WTC11 (cell line): ENCODE results near the gene CLEC4E. TPM values are rescaled to one million over a fixed set of nuclear protein-coding genes. Genes with fewer than 3 reads are reported as not detected.

Experiments used
- ATAC-seq: fragments of 200-7000 bp; cut with Tn5 transposase; 2 replicates; pipeline ENCODE4 v1.10.0; 2021; ENCODE audit warnings: mild to moderate bottlenecking, moderate library complexity
- CTCF ChIA-PET: fragments of 300-600 bp; sonication (Branson Sonifier 250); formaldehyde crosslinking; loops from one replicate; lab custom pipeline; 2021; ENCODE audit warnings: antibody characterized with exemption; lab: Charles Lee
- POLR2A ChIA-PET: fragments of 350-600 bp; sonication (Branson Sonifier 250); formaldehyde crosslinking; loops from one replicate; lab custom pipeline; 2021; ENCODE audit warnings: antibody characterized with exemption; lab: Charles Lee
- DNase-seq: peaks from one replicate; pipeline ENCODE4 v3.0.0; 2021; ENCODE audit warnings: low spot score
- H3K27ac Mint-ChIP-seq: 2 replicates; pipeline ENCODE4 v1.8.0; 2021; ENCODE audit warnings: mixed read lengths
- H3K27me3 Mint-ChIP-seq: 2 replicates; pipeline ENCODE4 v1.8.0; 2021; ENCODE audit warnings: low read depth, mild to moderate bottlenecking, moderate library complexity, mixed read lengths
- H3K36me3 Mint-ChIP-seq: 2 replicates; pipeline ENCODE4 v1.8.0; 2021; ENCODE audit warnings: mixed read lengths
- H3K4me1 Mint-ChIP-seq: 2 replicates; pipeline ENCODE4 v1.8.0; 2022; ENCODE audit warnings: mixed read lengths
- H3K4me3 Mint-ChIP-seq: 2 replicates; pipeline ENCODE4 v1.8.0; 2021; ENCODE audit warnings: mild to moderate bottlenecking, moderate library complexity, mixed read lengths
- H3K9me3 Mint-ChIP-seq: 2 replicates; pipeline ENCODE4 v1.8.0; 2021; ENCODE audit warnings: mixed read lengths
- AR ChIP-seq: fragments of 250-450 bp; sonication (Bioruptor Pico); IDR thresholded peaks from 2 replicates; pipeline ENCODE4 v1.9.0; 2021; ENCODE audit warnings: mild to moderate bottlenecking
- ATF2 ChIP-seq: sonication (generic); formaldehyde crosslinking; IDR thresholded peaks from 2 replicates; pipeline ENCODE4 v1.8.1; 2022; ENCODE audit warnings: low read depth, missing genetic modification reagents, borderline replicate concordance
- ATF6 ChIP-seq: sonication (generic); formaldehyde crosslinking; IDR thresholded peaks from 2 replicates; pipeline ENCODE4 v1.8.1; 2023; ENCODE audit warnings: mild to moderate bottlenecking, missing genetic modification reagents
- CDX4 ChIP-seq: fragments of 250-450 bp; sonication (Bioruptor Pico); IDR thresholded peaks from 2 replicates; pipeline ENCODE4 v1.9.0; 2021; ENCODE audit warnings: moderate library complexity, mild to moderate bottlenecking, inconsistent platforms, borderline replicate concordance
- E2F1 ChIP-seq: sonication (generic); formaldehyde crosslinking; IDR thresholded peaks from 2 replicates; pipeline ENCODE4 v1.8.0; 2022; ENCODE audit warnings: mild to moderate bottlenecking, missing genetic modification reagents
- GABPB1 ChIP-seq: sonication (generic); formaldehyde crosslinking; IDR thresholded peaks from 2 replicates; pipeline ENCODE4 v1.8.1; 2023; ENCODE audit warnings: mild to moderate bottlenecking, missing genetic modification reagents
- GRHL2 ChIP-seq: fragments of 250-450 bp; sonication (Bioruptor Pico); IDR thresholded peaks from 2 replicates; pipeline ENCODE4 v1.8.0; 2022; ENCODE audit warnings: mild to moderate bottlenecking, moderate library complexity; ENCODE audit not compliant: insufficient replicate concordance, severe bottlenecking
- GTF2I ChIP-seq: fragments of 250-450 bp; sonication (Bioruptor Pico); conservative IDR thresholded peaks from 2 replicates; pipeline ENCODE4 v1.4.0; 2021; ENCODE audit warnings: mild to moderate bottlenecking
- KAT7 ChIP-seq: sonication (generic); formaldehyde crosslinking; IDR thresholded peaks from 2 replicates; pipeline ENCODE4 v1.8.1; 2023; ENCODE audit warnings: missing genetic modification reagents, mild to moderate bottlenecking, borderline replicate concordance
- NFATC4 ChIP-seq: fragments of 250-450 bp; sonication (Bioruptor Pico); IDR thresholded peaks from 2 replicates; pipeline ENCODE4 v1.9.0; 2021; ENCODE audit warnings: mild to moderate bottlenecking
- PRDM15 ChIP-seq: sonication (generic); formaldehyde crosslinking; IDR thresholded peaks from 2 replicates; pipeline ENCODE4 v1.8.0; 2022; ENCODE audit warnings: missing genetic modification reagents
- PRRX2 ChIP-seq: fragments of 250-450 bp; sonication (Bioruptor Pico); IDR thresholded peaks from 2 replicates; pipeline ENCODE4 v1.8.0; 2021; ENCODE audit warnings: mild to moderate bottlenecking
- SMAD3 ChIP-seq: sonication (generic); formaldehyde crosslinking; IDR thresholded peaks from 2 replicates; pipeline ENCODE4 v1.8.0; 2022; ENCODE audit warnings: missing genetic modification reagents, mild to moderate bottlenecking, borderline replicate concordance
- SOX15 ChIP-seq: fragments of 250-450 bp; sonication (Bioruptor Pico); IDR thresholded peaks from 2 replicates; pipeline ENCODE4 v1.9.0; 2021; ENCODE audit warnings: mild to moderate bottlenecking
- STAT6 ChIP-seq: sonication (generic); formaldehyde crosslinking; conservative IDR thresholded peaks from 2 replicates; pipeline ENCODE4 v1.8.1; 2023; ENCODE audit warnings: mild to moderate bottlenecking, low read depth, missing genetic modification reagents, moderate library complexity
- ZBTB43 ChIP-seq: sonication (generic); formaldehyde crosslinking; IDR thresholded peaks from 2 replicates; pipeline ENCODE4 v1.8.1; 2023; ENCODE audit warnings: mild to moderate bottlenecking, missing genetic modification reagents
- ZMAT4 ChIP-seq: fragments of 250-450 bp; sonication (Bioruptor Pico); IDR thresholded peaks from 2 replicates; pipeline ENCODE4 v1.9.0; 2021; ENCODE audit warnings: mild to moderate bottlenecking
- ZNF121 ChIP-seq: sonication (generic); formaldehyde crosslinking; IDR thresholded peaks from 2 replicates; pipeline ENCODE4 v1.8.0; 2023; ENCODE audit warnings: missing genetic modification reagents
- total RNA-seq: library from RNA; stranded (reverse); gene quantifications from 3 replicates; pipeline ENCODE4 v1.2.3, GENCODE V29; 2021

Gene CLEC4E
- total RNA-seq, 1 experiment from 2014 or later: not detected

GRCh38 chr12:8507596-8507995 lies 33.1 kb downstream of the CLEC4E start:
- CTCF ChIA-PET: interaction anchor here (1.2 kb wide), 1 partner anchor 37 kb away, joined by 6 read pairs; no protein-coding TSS in a partner anchor
- Mint-ChIP-seq H3K27ac (no peak overlapping the region), H3K9me3 (peaks cover 3% of the 10 kb centered on the region; the same call in 1 of the 2 replicates), H3K27me3 (no peaks in the 10 kb centered on the region; the same call in 1 of the 2 replicates), H3K4me1 (peaks cover 21% of the 10 kb centered on the region), H3K36me3 (no peaks in the 10 kb centered on the region), H3K4me3 (no peak overlapping the region)
- DNase-seq (no peak), ATAC-seq (no peak)
- TF ChIP-seq GRHL2 (CRISPR knock-in tag) (no peak), CDX4 (CRISPR knock-in tag) (no peak), ZMAT4 (CRISPR knock-in tag) (no peak)
- POLR2A ChIA-PET: no interaction called here

- no peaks in the 10 kb centered on the region for H3K36me3 Mint-ChIP-seq
- DNase-seq (no peak), ATAC-seq (no peak)
- no peaks in the 10 kb centered on the region; the same call in 1 of the 2 replicates for H3K27me3 Mint-ChIP-seq
- peaks cover 3% of the 10 kb centered on the region; the same call in 1 of the 2 replicates for H3K9me3 Mint-ChIP-seq
- H3K4me1 Mint-ChIP-seq: peaks cover 23% of the 10 kb centered on the region
- no peak overlapping the region for H3K27ac Mint-ChIP-seq
- ChIA-PET POLR2A (no interaction called here), CTCF (no interaction called here)
- no peak overlapping the region for H3K4me3 Mint-ChIP-seq
- no peak for TF ChIP-seq ATF2 (CRISPR knock-in tag)
- no peak for TF ChIP-seq KAT7 (CRISPR knock-in tag)
- no peak for TF ChIP-seq GTF2I
- no peak for TF ChIP-seq SOX15 (CRISPR knock-in tag)
- TF ChIP-seq ZBTB43 (CRISPR knock-in tag): no peak
- no peak for TF ChIP-seq STAT6 (CRISPR knock-in tag)
- no peak for TF ChIP-seq ZNF121 (CRISPR knock-in tag)
- TF ChIP-seq SMAD3 (CRISPR knock-in tag): no peak
- no peak for TF ChIP-seq PRRX2 (CRISPR knock-in tag)
- no peak for TF ChIP-seq AR (CRISPR knock-in tag)
- no peak for TF ChIP-seq E2F1 (CRISPR knock-in tag)
- TF ChIP-seq ATF6 (CRISPR knock-in tag): no peak
- no peak for TF ChIP-seq GRHL2 (CRISPR knock-in tag)
- no peak for TF ChIP-seq GABPB1 (CRISPR knock-in tag)
- TF ChIP-seq NFATC4 (CRISPR knock-in tag): no peak
- no peak for TF ChIP-seq PRDM15 (CRISPR knock-in tag)
These were observed 36.4 kb downstream of the CLEC4E start for GRCh38 chr12:8504351-8504750.
